Pancreas (tissue), 10 donors: ENCODE results near the gene PDK2. TPM values are rescaled to one million over a fixed set of nuclear protein-coding genes. Genes with fewer than 3 reads are reported as not detected.
A peak's percentile ranks its signal among the peaks of the same experiment; 100 is the strongest.

Experiments used
- ATAC-seq, 4 donors: fragments of 200-7000 bp; cut with Tn5 transposase; one replicate each; pipeline versions ENCODE4 v1.8.0 to v1.9.1; 2020; ENCODE audit warnings: mild to moderate bottlenecking in 4 of 4, moderate library complexity in 4 of 4
- DNase-seq, 6 donors: peaks; one replicate each; pipeline ENCODE4 v3.0.0-alpha.2; 2020
- FAIRE-seq: peaks from 2 replicates; lab custom pipeline; 2012; peaks lifted over from hg19 to GRCh38; lab: Jason Lieb, UNC
- H3K27ac ChIP-seq, 4 donors: fragments of 200-600 bp; sonication (generic); 1 replicate in 3 of 4; 2 replicates in 1 of 4; pipeline versions ENCODE4 v1.5.0 to v1.8.0; 2020
- H3K27me3 ChIP-seq, 4 donors: fragments of 200-600 bp; one replicate each; pipeline ENCODE4 v1.8.0; 2021
- H3K36me3 ChIP-seq, 3 donors: fragments of 200-600 bp; sonication (generic) in 1 of 3; one replicate each; pipeline versions ENCODE4 v1.5.0 to v1.8.0; 2020 to 2021
- H3K4me1 ChIP-seq, 3 donors: fragments of 200-600 bp; one replicate each; pipeline ENCODE4 v1.8.0; 2021
- H3K4me3 ChIP-seq, 4 donors: fragments of 200-600 bp; sonication (generic) in 2 of 4; one replicate each; pipeline versions ENCODE4 v1.5.0 to v1.8.0; 2020 to 2021
- H3K9me3 ChIP-seq, 4 donors: fragments of 200-600 bp; one replicate each; pipeline ENCODE4 v1.8.0; 2021
- WGBS, 2 donors: extraction: QIAGEN DNeasy Blood & Tissue Kit; methylation state at CpG; one replicate each; pipeline ENCODE4 v1.1.7; 2013; 5-methylcytosine and 5-hydroxymethylcytosine counted together
- intact Hi-C, 3 donors: fragments of 100-400 bp; cut with DNase I; formaldehyde crosslinking; loops; one replicate each; pipeline versions ENCODE4 v1.11.1 to v1.14.2; 2022
- polyA plus RNA-seq, 2 donors: library from polyadenylated mRNA; stranded (reverse); fragments of 200-250 nt; gene quantifications; one replicate each; pipeline ENCODE4 v1.2.3, GENCODE V29; 2013
- total RNA-seq, 6 donors: library from RNA; stranded (reverse); fragmentation: NEBNext Ultra II Directional in 4 of 6; extraction: Animal tissue kit (Norgen Biotek cat#: 25700) in 4 of 6; gene quantifications; one replicate each; pipeline versions ENCODE4 v1.2.1 to v1.2.4, GENCODE V29; 2021 to 2023
- TF ChIP-seq, protein P1 (sequence below), 4 donors: fragments of 200-600 bp; sonication (generic) in 3 of 4; IDR thresholded peaks; one replicate each; pipeline versions ENCODE4 v1.5.0 to v1.8.0; 2021; ENCODE audit warnings: antibody characterized with exemption in 4 of 4
- donor health status: healthy with polysubstance abuse.
- donor health status: DM: no; HTN: no; CAD: no; lungs with moderate emphysema.
- donor health status: DM: no; HTN: no; CAD: no.
- donor health status: control.
- donor health status: control.
- donor health status: Bipolar disorder and iron deficiency.
- donor health status: DM: yes; HTN: yes; CAD: no.
- donor health status: DM: no; HTN: no; CAD: no.
- donor health status: DM: no; HTN: no; CAD: no.
- donor health status: DM: yes; HTN: yes; CAD: no.

The PDK2 gene
- total and polyA plus RNA-seq, 8 donors: 15.3 to 50.0 (median 29.1) TPM

DNA sequence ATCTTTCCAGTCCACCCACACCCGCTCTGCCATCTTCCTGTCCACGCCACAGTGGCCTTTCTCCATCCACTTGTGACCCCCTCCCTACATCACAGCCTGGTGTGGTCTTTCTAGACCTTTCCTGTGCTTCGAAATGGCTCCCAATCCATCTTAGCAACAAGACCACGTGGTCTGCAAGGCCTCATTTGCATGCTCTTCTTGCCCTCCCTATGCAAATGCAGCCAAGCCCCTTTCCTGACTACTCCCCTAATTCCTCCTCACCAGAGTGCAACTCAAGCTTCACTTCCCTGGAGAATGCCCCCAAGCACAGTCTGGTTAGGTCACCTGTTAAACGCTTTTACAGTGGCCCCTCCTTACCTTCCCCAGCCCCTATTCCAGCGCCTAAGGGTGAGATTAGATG lies 49.2 kb downstream of the PDK2 start:
- Histone ChIP-seq H3K27me3 (no peaks in the 10 kb centered on the region), H3K27ac (no peak overlapping the region), H3K4me3 (no peak overlapping the region), H3K9me3 (no peaks in the 10 kb centered on the region), H3K36me3 (peaks cover 0 to 23% (median 10%) of the 10 kb centered on the region in 3 donors), H3K4me1 (peaks cover 5 to 11% (median 10%) of the 10 kb centered on the region in 3 donors)
- no peak for FAIRE-seq
- intact Hi-C loops: no loop called here
- DNase-seq: no peak
- no peak for ATAC-seq
- TF ChIP-seq, protein P1, sequence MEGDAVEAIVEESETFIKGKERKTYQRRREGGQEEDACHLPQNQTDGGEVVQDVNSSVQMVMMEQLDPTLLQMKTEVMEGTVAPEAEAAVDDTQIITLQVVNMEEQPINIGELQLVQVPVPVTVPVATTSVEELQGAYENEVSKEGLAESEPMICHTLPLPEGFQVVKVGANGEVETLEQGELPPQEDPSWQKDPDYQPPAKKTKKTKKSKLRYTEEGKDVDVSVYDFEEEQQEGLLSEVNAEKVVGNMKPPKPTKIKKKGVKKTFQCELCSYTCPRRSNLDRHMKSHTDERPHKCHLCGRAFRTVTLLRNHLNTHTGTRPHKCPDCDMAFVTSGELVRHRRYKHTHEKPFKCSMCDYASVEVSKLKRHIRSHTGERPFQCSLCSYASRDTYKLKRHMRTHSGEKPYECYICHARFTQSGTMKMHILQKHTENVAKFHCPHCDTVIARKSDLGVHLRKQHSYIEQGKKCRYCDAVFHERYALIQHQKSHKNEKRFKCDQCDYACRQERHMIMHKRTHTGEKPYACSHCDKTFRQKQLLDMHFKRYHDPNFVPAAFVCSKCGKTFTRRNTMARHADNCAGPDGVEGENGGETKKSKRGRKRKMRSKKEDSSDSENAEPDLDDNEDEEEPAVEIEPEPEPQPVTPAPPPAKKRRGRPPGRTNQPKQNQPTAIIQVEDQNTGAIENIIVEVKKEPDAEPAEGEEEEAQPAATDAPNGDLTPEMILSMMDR (IDR thresholded peaks at IDR 0.05): no peak
- 74 to 88% methylated on average over 6 of the region's 6 CpGs for WGBS, 2 donors

DNA sequence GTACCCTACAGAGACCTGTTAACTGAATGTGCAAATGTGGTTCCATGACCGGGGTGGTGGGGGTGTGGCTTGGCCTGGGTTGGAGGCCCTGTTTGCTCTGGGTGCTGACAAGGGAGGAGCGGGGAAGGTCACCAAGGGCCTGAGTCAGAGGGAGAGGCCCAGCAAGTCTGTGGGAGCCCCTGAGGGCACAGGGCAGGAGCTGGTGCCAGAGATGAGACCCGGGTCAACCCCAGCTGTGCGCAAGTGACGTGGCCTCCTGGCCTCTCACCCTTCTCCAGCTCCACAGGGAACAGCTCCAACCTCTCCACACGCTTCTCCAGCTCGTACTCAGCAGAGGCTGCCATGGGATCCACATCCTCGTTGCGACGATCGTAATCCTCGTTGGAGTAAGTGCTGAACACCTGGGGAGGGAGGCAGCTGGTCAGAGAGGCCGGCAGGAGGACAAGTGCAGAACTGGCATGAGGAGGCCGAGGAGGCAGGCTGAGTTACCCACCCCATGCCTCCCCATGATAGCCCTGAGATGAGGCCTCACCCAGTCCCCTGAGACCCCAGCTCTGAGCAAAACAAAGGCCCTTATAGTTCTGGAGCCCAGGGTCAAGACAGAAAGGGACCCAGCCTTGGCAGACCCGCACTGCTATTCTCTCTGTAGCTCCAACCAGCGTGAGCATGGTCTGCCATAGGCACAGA lies 49.8 kb downstream of the PDK2 start:
- H3K4me1 ChIP-seq: peaks cover 5 to 11% (median 10%) of the 10 kb centered on the region in 3 donors
- intact Hi-C loops: no loop called here
- peak in 3 of 6 donors; percentile 42 to 59 (median 58) for DNase-seq
- no peak overlapping the region for H3K27ac ChIP-seq
- TF ChIP-seq, protein P1 (IDR thresholded peaks at IDR 0.05): no peak
- no peaks in the 10 kb centered on the region for H3K27me3 ChIP-seq
- FAIRE-seq: no peak
- H3K4me3 ChIP-seq: no peak overlapping the region
- no peaks in the 10 kb centered on the region for H3K9me3 ChIP-seq
- WGBS, 2 donors: 74 to 78% methylated on average over 16 of the region's 16 CpGs
- ATAC-seq: no peak
- peaks cover 0 to 19% (median 7%) of the 10 kb centered on the region in 3 donors for H3K36me3 ChIP-seq

DNA sequence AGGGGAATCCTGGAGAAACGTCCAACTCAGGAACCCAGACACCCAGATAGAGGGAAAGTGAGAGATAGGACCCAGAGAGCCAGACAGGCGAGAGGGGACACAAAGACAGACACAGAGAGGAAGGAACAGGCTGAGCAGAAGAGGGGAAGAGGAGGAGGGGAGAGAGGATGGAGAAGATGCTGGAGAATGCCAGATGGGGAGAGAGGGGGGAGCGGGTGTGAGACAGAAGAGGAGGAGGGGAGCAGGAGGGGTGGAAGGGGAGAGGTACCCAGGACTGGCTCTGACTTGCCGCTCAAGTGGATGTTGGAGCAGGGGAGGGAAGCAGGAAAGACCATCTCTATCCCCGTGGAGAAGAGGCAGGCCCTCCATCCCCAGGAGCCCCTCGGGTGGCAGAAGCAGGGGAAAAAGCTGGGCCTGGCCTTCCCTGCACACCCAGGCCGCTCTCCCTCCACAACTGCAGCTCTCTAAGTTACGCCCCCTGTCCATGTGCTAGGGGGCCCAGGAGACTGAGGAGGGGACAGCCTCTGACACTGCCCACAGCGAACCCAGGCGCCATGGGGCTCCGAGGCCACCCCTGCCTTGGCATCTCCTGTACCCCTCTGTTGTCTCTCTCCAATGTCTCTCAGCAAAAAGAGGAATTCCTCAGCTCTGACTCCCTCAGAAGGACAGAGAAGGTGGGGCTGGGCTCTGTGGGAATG lies 50.5 kb downstream of the PDK2 start:
- Histone ChIP-seq H3K4me3 (no peak overlapping the region), H3K27ac (no peak overlapping the region), H3K9me3 (no peaks in the 10 kb centered on the region), H3K27me3 (no peaks in the 10 kb centered on the region), H3K4me1 (peaks cover 5 to 11% (median 10%) of the 10 kb centered on the region in 3 donors), H3K36me3 (peaks cover 0 to 19% (median 7%) of the 10 kb centered on the region in 3 donors)
- FAIRE-seq (no peak), DNase-seq (peak in 1 of 6 donors; percentile 55), ATAC-seq (no peak)
- WGBS, 2 donors: 84% methylated on average over 11 of the region's 11 CpGs
- intact Hi-C loops: no loop called here
- TF ChIP-seq, protein P1 (IDR thresholded peaks at IDR 0.05): no peak

DNA sequence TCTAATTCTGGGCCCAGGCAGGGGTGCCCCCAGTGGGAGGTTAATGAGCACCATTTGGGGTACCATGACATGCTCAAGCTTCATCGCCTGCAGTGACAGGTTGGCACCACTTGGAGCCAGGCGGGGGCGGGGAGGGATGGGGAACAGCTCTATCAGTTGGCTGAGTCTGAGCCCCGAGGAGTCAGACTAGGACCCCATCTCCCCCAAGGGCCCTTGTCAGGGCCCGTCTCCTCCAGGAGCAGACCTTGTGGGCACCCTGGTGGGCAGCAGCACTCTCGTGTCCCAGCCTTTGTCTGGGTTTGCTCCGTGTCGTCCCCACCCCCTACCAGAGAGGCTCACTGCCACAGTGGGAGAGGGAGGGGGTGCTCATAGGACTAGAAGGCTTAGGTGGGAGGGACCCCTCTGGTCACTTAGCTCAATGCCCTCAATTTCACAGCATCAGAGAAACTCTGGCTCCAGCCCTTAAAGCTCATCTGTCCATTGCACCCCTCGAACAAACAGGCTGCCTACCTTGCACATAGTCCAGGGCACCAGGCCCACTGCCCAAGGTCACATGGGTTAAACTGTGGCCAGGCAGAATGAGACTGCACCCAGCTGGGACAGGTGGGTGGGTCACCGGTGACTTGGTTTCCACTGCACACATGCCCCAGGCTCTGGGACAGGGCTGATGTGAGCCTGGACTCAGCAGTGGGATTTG lies 51.2 kb downstream of the PDK2 start:
- Histone ChIP-seq H3K27me3 (no peaks in the 10 kb centered on the region), H3K27ac (peak overlapping the region in 2 of 4 donors; percentile 23 to 28), H3K36me3 (peaks cover 0 to 19% (median 7%) of the 10 kb centered on the region in 3 donors), H3K9me3 (no peaks in the 10 kb centered on the region), H3K4me3 (peak overlapping the region in 2 of 4 donors; percentile 70 to 93), H3K4me1 (peaks cover 5 to 11% (median 10%) of the 10 kb centered on the region in 3 donors)
- no peak for FAIRE-seq
- intact Hi-C loops: no loop called here
- DNase-seq: peak in 1 of 6 donors; percentile 63
- TF ChIP-seq, protein P1 (IDR thresholded peaks at IDR 0.05): no peak
- whole genome bisulfite sequencing, 2 donors: 63 to 67% methylated on average over 10 of the region's 10 CpGs
- no peak for ATAC-seq
